Loucy (cell line): ENCODE data around the gene HNRNPU.

Experiments
- H2AFZ ChIP-seq: fragments of 200-600 bp; sonication (generic); 2 replicates; pipeline ENCODE4 v1.6.0; 2016; ENCODE audit warnings: antibody characterized with exemption, mild to moderate bottlenecking, low read length, moderate library complexity
- H3F3A ChIP-seq: fragments of 200-600 bp; 2 replicates; pipeline ENCODE4 v1.6.0; 2016; ENCODE audit warnings: antibody characterized with exemption, low read depth, mild to moderate bottlenecking
- H3K27me3 ChIP-seq: fragments of 200-600 bp; sonication (generic); 2 replicates; pipeline ENCODE4 v1.6.1; 2014; ENCODE audit warnings: low read length, mild to moderate bottlenecking; ENCODE audit not compliant: insufficient read depth, poor library complexity, severe bottlenecking
- H3K36me3 ChIP-seq: fragments of 200-600 bp; sonication (generic); 2 replicates; pipeline ENCODE4 v1.6.1; 2016; ENCODE audit warnings: low read length; ENCODE audit not compliant: insufficient read depth
- H3K4me1 ChIP-seq: fragments of 200-600 bp; sonication (generic); 2 replicates; pipeline ENCODE4 v1.5.1; 2014; ENCODE audit warnings: low read length, mild to moderate bottlenecking; ENCODE audit not compliant: insufficient read depth, poor library complexity, severe bottlenecking
- H3K4me2 ChIP-seq: fragments of 200-600 bp; sonication (generic); 2 replicates; pipeline ENCODE4 v1.6.0; 2014; ENCODE audit warnings: antibody characterized with exemption, low read length, low read depth, mild to moderate bottlenecking; ENCODE audit not compliant: poor library complexity, severe bottlenecking
- H3K4me3 ChIP-seq: fragments of 200-600 bp; sonication (generic); 2 replicates; pipeline ENCODE4 v1.5.1; 2014; ENCODE audit warnings: low read length, mild to moderate bottlenecking, mixed read lengths; ENCODE audit not compliant: poor library complexity, severe bottlenecking
- H3K79me2 ChIP-seq: fragments of 200-600 bp; sonication (generic); 2 replicates; pipeline ENCODE4 v1.6.1; 2014; ENCODE audit warnings: low read length; ENCODE audit not compliant: insufficient read depth
- H3K9ac ChIP-seq: fragments of 200-600 bp; sonication (generic); 2 replicates; pipeline ENCODE4 v1.6.0; 2014; ENCODE audit warnings: mild to moderate bottlenecking, low read depth, low read length, moderate library complexity; ENCODE audit not compliant: poor library complexity, severe bottlenecking
- H3K9me2 ChIP-seq: fragments of 200-600 bp; sonication (generic); replicated peaks from 2 replicates; pipeline ENCODE4 v1.6.1; 2016; ENCODE audit warnings: low read depth, low read length, mixed read lengths
- H3K9me3 ChIP-seq: fragments of 200-600 bp; sonication (generic); 2 replicates; pipeline ENCODE4 v1.6.1; 2014; ENCODE audit warnings: mild to moderate bottlenecking, antibody characterized with exemption, low read length, low read depth; ENCODE audit not compliant: insufficient read depth
- H4K20me1 ChIP-seq: fragments of 200-600 bp; sonication (generic); 2 replicates; pipeline ENCODE4 v1.6.0; 2014; ENCODE audit warnings: antibody characterized with exemption, low read length, mild to moderate bottlenecking; ENCODE audit not compliant: insufficient read depth, poor library complexity, severe bottlenecking
- CTCF ChIP-seq: fragments of 200-600 bp; sonication (generic); conservative IDR thresholded peaks from 2 replicates; pipeline ENCODE4 v1.5.1; 2014; ENCODE audit warnings: mild to moderate bottlenecking, antibody characterized with exemption, low read length
- EZH2phosphoT487 ChIP-seq: fragments of 200-600 bp; IDR thresholded peaks from 2 replicates; pipeline ENCODE4 v1.6.1; 2018; ENCODE audit warnings: antibody characterized with exemption, mild to moderate bottlenecking, moderate library complexity, borderline replicate concordance

The HNRNPU gene

GRCh38 chr1:244830639-244831038, 33.7 kb downstream of the HNRNPU start:
- no peak overlapping the region for H3K9ac ChIP-seq
- peaks cover 5% of the 10 kb centered on the region for H3K4me1 ChIP-seq
- peaks cover 6% of the 10 kb centered on the region; the same call in 1 of the 2 replicates for H3F3A ChIP-seq
- H3K36me3 ChIP-seq = no peaks in the 10 kb centered on the region
- no peak overlapping the region for H3K4me3 ChIP-seq
- H3K9me3 ChIP-seq = no peaks in the 10 kb centered on the region
- no peaks in the 10 kb centered on the region for H3K27me3 ChIP-seq
- no peak for TF ChIP-seq CTCF
- no peak for TF ChIP-seq EZH2phosphoT487
- no peaks in the 10 kb centered on the region for H4K20me1 ChIP-seq
- H3K9me2 ChIP-seq = no peaks in the 10 kb centered on the region
- H3K79me2 ChIP-seq = peaks cover 4% of the 10 kb centered on the region
- H3K4me2 ChIP-seq = no peak overlapping the region
- H2AFZ ChIP-seq = no peak overlapping the region

- no peak overlapping the region for H2AFZ ChIP-seq
- H3K79me2 ChIP-seq = no peaks in the 10 kb centered on the region
- H3K4me1 ChIP-seq = no peaks in the 10 kb centered on the region
- no peaks in the 10 kb centered on the region for H3K9me3 ChIP-seq
- no peak overlapping the region for H3K4me2 ChIP-seq
- no peaks in the 10 kb centered on the region for H3K36me3 ChIP-seq
- no peak overlapping the region for H3K4me3 ChIP-seq
- no peaks in the 10 kb centered on the region for H4K20me1 ChIP-seq
- no peaks in the 10 kb centered on the region for H3F3A ChIP-seq
- no peaks in the 10 kb centered on the region for H3K27me3 ChIP-seq
- no peak overlapping the region for H3K9ac ChIP-seq
- TF ChIP-seq CTCF (no peak), EZH2phosphoT487 (no peak)
- no peaks in the 10 kb centered on the region for H3K9me2 ChIP-seq
Measured at GRCh38 chr1:244826712-244827111, 37.6 kb downstream of the HNRNPU start.

- Histone ChIP-seq H3F3A (no peaks in the 10 kb centered on the region), H3K9me2 (no peaks in the 10 kb centered on the region), H3K36me3 (no peaks in the 10 kb centered on the region), H3K27me3 (no peaks in the 10 kb centered on the region), H3K4me2 (no peak overlapping the region), H4K20me1 (no peaks in the 10 kb centered on the region), H3K4me1 (no peaks in the 10 kb centered on the region), H3K9ac (no peak overlapping the region), H2AFZ (no peak overlapping the region), H3K4me3 (no peak overlapping the region), H3K79me2 (no peaks in the 10 kb centered on the region), H3K9me3 (no peaks in the 10 kb centered on the region)
- no peak for TF ChIP-seq CTCF
- TF ChIP-seq EZH2phosphoT487 = no peak
Measured at GRCh38 chr1:244822878-244823277, 41.5 kb downstream of the HNRNPU start.
